Tibial nerve (tissue), 4 donors: ENCODE results near the gene INPP4B. TPM values are rescaled to one million over a fixed set of nuclear protein-coding genes. Genes with fewer than 3 reads are reported as not detected.
"Not testable (repeated sequence)": the region's sequence is repeated elsewhere in the genome, so short reads cannot be mapped to it uniquely, and the experiment has no call there.

Experiments used
- DNase-seq, 2 donors: peaks; one replicate each; pipeline ENCODE4 v3.0.0-alpha.2; 2019; ENCODE audit warnings: low spot score in 2 of 2
- H3K27ac ChIP-seq, 4 donors: fragments of 200-600 bp; sonication (generic) in 3 of 4; one replicate each; pipeline ENCODE4 v1.5.1; 2017 to 2019; ENCODE audit warnings: mild to moderate bottlenecking in 1 of 4
- H3K27me3 ChIP-seq, 2 donors: fragments of 200-600 bp; sonication (generic) in 1 of 2; one replicate each; pipeline versions ENCODE4 v1.5.1 to v1.6.0; 2017 to 2019
- H3K36me3 ChIP-seq, 3 donors: fragments of 200-600 bp; sonication (generic); one replicate each; pipeline ENCODE4 v1.5.1; 2018 to 2019
- H3K4me1 ChIP-seq, 4 donors: fragments of 200-600 bp; sonication (generic) in 3 of 4; one replicate each; pipeline ENCODE4 v1.5.1; 2017 to 2019
- H3K4me3 ChIP-seq, 4 donors: fragments of 200-600 bp; sonication (generic) in 3 of 4; one replicate each; pipeline ENCODE4 v1.5.1; 2017 to 2019; ENCODE audit warnings: mild to moderate bottlenecking in 1 of 4, moderate library complexity in 1 of 4
- H3K9me3 ChIP-seq, 4 donors: fragments of 200-600 bp; sonication (generic) in 3 of 4; one replicate each; pipeline ENCODE4 v1.5.1; 2017 to 2019
- CTCF ChIP-seq, 5 experiments: fragments of 200-600 bp in 3 of 5; fragments of 450-650 bp in 2 of 5; sonication (generic) in 3 of 5; IDR thresholded peaks; one replicate each; pipeline ENCODE4 v1.5.1; 2016 to 2019; ENCODE audit warnings: antibody characterized with exemption in 5 of 5, mild to moderate bottlenecking in 3 of 5, moderate library complexity in 2 of 5
- EP300 ChIP-seq, 2 donors: sonication (generic); formaldehyde crosslinking; IDR thresholded peaks; one replicate each; pipeline ENCODE4 v1.6.1; 2017; ENCODE audit warnings: antibody characterized with exemption in 2 of 2, mild to moderate bottlenecking in 1 of 2
- POLR2A ChIP-seq, 2 donors: fragments of 450-650 bp; IDR thresholded peaks; one replicate each; pipeline ENCODE4 v1.6.1; 2017; ENCODE audit warnings: antibody characterized with exemption in 2 of 2, mild to moderate bottlenecking in 2 of 2, moderate library complexity in 2 of 2
- WGBS, 2 donors: methylation state at CpG; one replicate each; pipeline ENCODE4 v1.1.5; 2018; 5-methylcytosine and 5-hydroxymethylcytosine counted together
- total RNA-seq, 4 donors: library from RNA; depleted of rRNA; stranded (reverse); fragments of >200 nt; gene quantifications; one replicate each; pipeline ENCODE4 v1.1.0, GENCODE V29; 2016

The INPP4B gene
- total RNA-seq, 4 donors from 2014 or later: 16.3 to 32.4 (median 24.8) TPM

- Histone ChIP-seq H3K27ac (no peak overlapping the region), H3K9me3 (no peaks in the 10 kb centered on the region), H3K4me1 (no peaks in the 10 kb centered on the region), H3K4me3 (no peak overlapping the region), H3K27me3 (no peaks in the 10 kb centered on the region), H3K36me3 (no peaks in the 10 kb centered on the region)
- 66 to 73% methylated on average over 2 of the region's 2 CpGs for WGBS, 2 donors
- DNase-seq: no peak
- no peak for TF ChIP-seq EP300 (IDR thresholded peaks at IDR 0.05)
- TF ChIP-seq POLR2A (IDR thresholded peaks at IDR 0.05): no peak
- no peak for TF ChIP-seq CTCF (IDR thresholded peaks at IDR 0.05)
These were observed 36.5 kb downstream of the INPP4B start for GRCh38 chr4:142809559-142809958.

GRCh38 chr4:142803879-142804278, 42.2 kb downstream of the INPP4B start:
- DNase-seq, H3K9me3 ChIP-seq, H3K27me3 ChIP-seq, H3K36me3 ChIP-seq, H3K4me3 ChIP-seq, H3K27ac ChIP-seq, H3K4me1 ChIP-seq: not testable (repeated sequence)
- 98 to 99% methylated on average over 5 of the region's 5 CpGs for WGBS, 2 donors

- no peaks in the 10 kb centered on the region for H3K36me3 ChIP-seq
- no peaks in the 10 kb centered on the region for H3K4me1 ChIP-seq
- DNase-seq: no peak
- no peaks in the 10 kb centered on the region for H3K27me3 ChIP-seq
- no peak overlapping the region for H3K4me3 ChIP-seq
- no peak for TF ChIP-seq POLR2A (IDR thresholded peaks at IDR 0.05)
- TF ChIP-seq CTCF (IDR thresholded peaks at IDR 0.05): no peak
- TF ChIP-seq EP300 (IDR thresholded peaks at IDR 0.05): no peak
- 93 to 96% methylated on average over 2 of the region's 2 CpGs for WGBS, 2 donors
- no peak overlapping the region for H3K27ac ChIP-seq
- no peaks in the 10 kb centered on the region for H3K9me3 ChIP-seq
These were observed 44.1 kb downstream of the INPP4B start for GRCh38 chr4:142801966-142802365.

GRCh38 chr4:142781114-142781513, 65.0 kb downstream of the INPP4B start:
- 35 to 42% methylated on average over 1 of the region's 1 CpG for WGBS, 2 donors
- Histone ChIP-seq H3K27ac (no peak overlapping the region), H3K9me3 (no peaks in the 10 kb centered on the region), H3K27me3 (no peaks in the 10 kb centered on the region), H3K4me1 (no peaks in the 10 kb centered on the region), H3K36me3 (no peaks in the 10 kb centered on the region), H3K4me3 (no peak overlapping the region)
- no peak for DNase-seq
- TF ChIP-seq POLR2A (IDR thresholded peaks at IDR 0.05) (no peak), CTCF (IDR thresholded peaks at IDR 0.05) (no peak), EP300 (IDR thresholded peaks at IDR 0.05) (no peak)

- TF ChIP-seq EP300 (IDR thresholded peaks at IDR 0.05): no peak
- TF ChIP-seq CTCF (IDR thresholded peaks at IDR 0.05): no peak
- no peak for TF ChIP-seq POLR2A (IDR thresholded peaks at IDR 0.05)
- H3K4me1 ChIP-seq: no peaks in the 10 kb centered on the region
- 61 to 63% methylated on average over 1 of the region's 1 CpG for WGBS, 2 donors
- DNase-seq: no peak
- no peak overlapping the region for H3K4me3 ChIP-seq
- H3K9me3 ChIP-seq: no peaks in the 10 kb centered on the region
- H3K36me3 ChIP-seq: no peaks in the 10 kb centered on the region
- no peaks in the 10 kb centered on the region for H3K27me3 ChIP-seq
- H3K27ac ChIP-seq: no peak overlapping the region
These were observed 67.2 kb downstream of the INPP4B start for GRCh38 chr4:142778900-142779299.

- WGBS, 2 donors: 93 to 100% methylated on average over 1 of the region's 1 CpG
- no peak for TF ChIP-seq POLR2A (IDR thresholded peaks at IDR 0.05)
- no peak for TF ChIP-seq EP300 (IDR thresholded peaks at IDR 0.05)
- TF ChIP-seq CTCF (IDR thresholded peaks at IDR 0.05): no peak
These were observed 67.7 kb downstream of the INPP4B start for GRCh38 chr4:142778430-142778829.

More at GRCh38 chr4:142778430-142778829, 67.7 kb downstream of the INPP4B start:
- H3K36me3 ChIP-seq: no peaks in the 10 kb centered on the region
- H3K9me3 ChIP-seq: no peaks in the 10 kb centered on the region
- H3K4me3 ChIP-seq: no peak overlapping the region
- H3K27ac ChIP-seq: no peak overlapping the region
- no peak for DNase-seq
- H3K27me3 ChIP-seq: no peaks in the 10 kb centered on the region
- no peaks in the 10 kb centered on the region for H3K4me1 ChIP-seq
